HEK293T (cell line): ENCODE results near the gene EIF4E3.

ENCODE experiments used
- ARNT ChIP-seq: fragments of 450-650 bp; IDR thresholded peaks from 2 replicates; pipeline ENCODE4 v1.6.1; 2017; ENCODE audit warnings: mild to moderate bottlenecking
- L3MBTL2 ChIP-seq: fragments of 450-650 bp; conservative IDR thresholded peaks from 2 replicates; pipeline ENCODE4 v1.6.1; 2016; ENCODE audit warnings: mild to moderate bottlenecking
- PKNOX1 ChIP-seq: fragments of 450-650 bp; IDR thresholded peaks from 2 replicates; pipeline ENCODE4 v1.6.1; 2016
- SP1 ChIP-seq: fragments of 450-650 bp; IDR thresholded peaks from 2 replicates; pipeline ENCODE4 v1.6.1; 2017
- SUZ12 ChIP-seq: fragments of 450-650 bp; IDR thresholded peaks from 2 replicates; pipeline ENCODE4 v1.6.1; 2016; ENCODE audit warnings: mild to moderate bottlenecking

GRCh38 chr3:71752831-71753700, 27.9 kb upstream of the EIF4E3 start:
- TF ChIP-seq L3MBTL2 (no peak), SUZ12 (no peak), SP1 (no peak), PKNOX1 (no peak), ARNT (no peak)
